Measurements from ENCODE around the gene COMMD4.

The COMMD4 gene

DNA sequence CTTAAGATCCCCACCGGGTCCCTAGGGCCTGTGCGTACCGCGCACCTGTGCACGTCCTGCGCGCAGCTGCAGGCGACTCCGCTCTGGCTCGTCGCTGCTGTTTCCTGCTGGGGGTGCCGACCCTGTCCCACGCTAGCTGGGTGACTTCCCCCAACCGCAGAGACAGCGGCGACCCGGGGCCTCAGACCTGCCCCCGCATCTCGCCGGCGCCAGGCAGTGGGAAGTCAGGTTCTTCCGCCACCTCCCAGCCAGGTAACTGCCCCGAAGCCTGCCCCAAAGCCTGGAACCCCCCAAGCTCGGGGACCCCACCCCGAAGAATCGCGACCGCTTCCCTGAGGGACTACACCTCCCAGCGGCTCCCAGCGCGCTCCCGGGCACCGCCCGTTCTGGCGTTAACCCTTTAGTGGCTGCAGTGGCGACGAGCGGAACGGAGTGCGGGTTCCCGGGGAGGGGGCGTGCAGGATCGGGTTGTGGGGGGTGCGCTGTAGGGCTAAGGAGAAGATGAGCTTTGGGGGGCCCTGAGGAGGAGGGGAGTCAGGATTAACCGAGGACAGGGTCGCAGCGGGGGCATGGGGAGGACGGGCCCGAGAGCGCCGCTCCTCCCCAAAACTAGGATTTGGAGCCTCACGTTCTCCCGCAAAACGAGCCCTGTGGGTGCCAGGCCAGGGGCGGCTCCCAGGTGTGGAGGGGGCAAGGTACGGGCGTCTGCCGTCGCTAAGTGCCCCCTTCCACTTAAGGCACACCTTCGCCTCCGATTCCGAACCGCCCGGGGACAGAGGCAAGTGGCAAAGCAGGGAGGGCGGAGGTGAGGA, 11.6 kb downstream of the COMMD4 start:
- peaks cover 23% of the 10 kb centered on the region for H3K27me3 Mint-ChIP-seq (ENCODE audit: low read depth)
- H3K4me1 Mint-ChIP-seq (ENCODE audit: low read depth), result peaks cover 23% of the 10 kb centered on the region
- peak overlapping the region; percentile 65 for H3K27ac Mint-ChIP-seq

DNA sequence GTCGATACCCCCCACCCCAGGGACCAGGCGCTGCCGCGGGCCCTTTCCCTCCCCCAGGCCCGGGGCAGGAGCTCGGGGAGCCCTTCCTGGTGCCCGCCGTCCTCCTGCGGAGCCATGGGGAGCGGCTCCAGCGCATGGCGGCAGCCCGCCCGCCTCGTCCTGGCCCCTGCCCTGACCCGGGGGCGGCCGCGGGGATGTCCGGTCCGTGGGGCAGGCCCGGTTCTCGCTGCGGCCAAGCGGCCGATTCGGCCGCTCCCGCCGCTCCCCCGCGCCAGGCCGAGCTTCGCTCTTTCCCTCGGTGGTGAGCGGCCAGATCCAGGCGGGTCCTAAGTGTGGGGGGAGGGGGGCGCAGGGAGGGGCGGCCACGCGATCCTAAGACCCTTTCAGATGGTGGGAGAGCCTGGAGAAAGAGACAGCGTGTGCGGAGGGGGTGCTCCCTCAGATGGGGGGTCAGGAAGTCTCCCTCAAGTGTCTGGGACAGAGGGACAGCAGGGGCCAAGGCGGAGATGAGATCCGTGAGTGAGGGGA, 12.2 kb downstream of the COMMD4 start:
- H3K9me3 Mint-ChIP-seq, result peaks cover 16% of the 10 kb centered on the region

More for the DNA sequence above, 11.6 kb downstream of the COMMD4 start:
- Mint-ChIP-seq H3K9me3 (peaks cover 16% of the 10 kb centered on the region), H3K36me3 (ENCODE audit: low read depth) (peaks cover 26% of the 10 kb centered on the region), H3K4me3 (peak overlapping the region; percentile 84)

DNA sequence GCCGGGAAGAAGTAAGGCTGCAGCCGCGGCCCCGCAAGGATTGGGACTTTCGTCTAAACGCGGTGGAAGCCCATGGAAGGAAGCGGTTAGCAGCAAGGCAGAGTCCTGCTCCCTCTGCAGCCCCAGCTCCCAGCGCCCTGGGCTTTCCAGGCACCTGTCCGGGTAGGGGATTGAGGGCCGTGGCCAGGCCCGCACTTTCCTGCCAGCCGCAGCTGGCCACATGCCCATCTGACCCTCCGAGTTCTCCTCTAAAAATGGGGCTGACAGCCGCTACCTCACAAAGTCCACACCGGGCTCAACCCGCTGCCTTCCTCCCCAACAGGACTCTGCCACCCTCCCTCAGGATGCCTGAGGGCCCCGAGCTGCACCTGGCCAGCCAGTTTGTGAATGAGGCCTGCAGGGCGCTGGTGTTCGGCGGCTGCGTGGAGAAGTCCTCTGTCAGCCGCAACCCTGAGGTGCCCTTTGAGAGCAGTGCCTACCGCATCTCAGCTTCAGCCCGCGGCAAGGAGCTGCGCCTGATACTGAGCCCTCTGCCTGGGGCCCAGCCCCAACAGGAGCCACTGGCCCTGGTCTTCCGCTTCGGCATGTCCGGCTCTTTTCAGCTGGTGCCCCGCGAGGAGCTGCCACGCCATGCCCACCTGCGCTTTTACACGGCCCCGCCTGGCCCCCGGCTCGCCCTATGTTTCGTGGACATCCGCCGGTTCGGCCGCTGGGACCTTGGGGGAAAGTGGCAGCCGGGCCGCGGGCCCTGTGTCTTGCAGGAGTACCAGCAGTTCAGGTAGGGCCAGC, 12.9 kb downstream of the COMMD4 start:
- Mint-ChIP-seq H3K36me3 (ENCODE audit: low read depth) (peaks cover 29% of the 10 kb centered on the region), H3K4me3 (peak overlapping the region; percentile 31)

More for the DNA sequence above, 12.2 kb downstream of the COMMD4 start:
- peak overlapping the region; percentile 31 for H3K4me3 Mint-ChIP-seq
- H3K27me3 Mint-ChIP-seq (ENCODE audit: low read depth), result peaks cover 23% of the 10 kb centered on the region
- H3K4me1 Mint-ChIP-seq (ENCODE audit: low read depth), result peaks cover 23% of the 10 kb centered on the region
- H3K27ac Mint-ChIP-seq, result no peak overlapping the region
- H3K36me3 Mint-ChIP-seq (ENCODE audit: low read depth), result peaks cover 26% of the 10 kb centered on the region

DNA sequence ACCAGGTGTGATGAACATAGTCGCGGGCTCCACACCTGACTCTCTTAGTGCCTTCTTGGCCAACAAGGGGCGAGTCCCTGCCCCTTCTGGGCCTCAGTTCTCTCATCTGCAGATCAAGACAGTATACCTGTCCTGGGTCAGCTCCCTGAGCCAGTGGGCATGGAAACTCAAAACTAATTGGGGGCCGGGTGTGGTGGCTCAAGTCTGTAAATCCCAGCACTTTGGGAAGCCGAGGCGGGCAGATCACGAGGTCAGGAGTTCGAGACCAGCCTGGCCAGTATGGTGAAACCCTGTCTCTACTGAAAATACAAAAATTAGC, 13.4 kb downstream of the COMMD4 start:
- H3K27me3 Mint-ChIP-seq (ENCODE audit: low read depth), result peaks cover 23% of the 10 kb centered on the region
- H3K27ac Mint-ChIP-seq, result peak overlapping the region; percentile 98
- H3K36me3 Mint-ChIP-seq (ENCODE audit: low read depth), result peaks cover 29% of the 10 kb centered on the region
- H3K4me3 Mint-ChIP-seq, result peak overlapping the region; percentile 49
- H3K4me1 Mint-ChIP-seq (ENCODE audit: low read depth), result peaks cover 23% of the 10 kb centered on the region
- H3K9me3 Mint-ChIP-seq, result peaks cover 16% of the 10 kb centered on the region

More for the DNA sequence above, 12.9 kb downstream of the COMMD4 start:
- H3K9me3 Mint-ChIP-seq, result peaks cover 16% of the 10 kb centered on the region
- H3K27me3 Mint-ChIP-seq (ENCODE audit: low read depth), result peaks cover 23% of the 10 kb centered on the region
- H3K27ac Mint-ChIP-seq, result no peak overlapping the region
- peaks cover 23% of the 10 kb centered on the region for H3K4me1 Mint-ChIP-seq (ENCODE audit: low read depth)

DNA sequence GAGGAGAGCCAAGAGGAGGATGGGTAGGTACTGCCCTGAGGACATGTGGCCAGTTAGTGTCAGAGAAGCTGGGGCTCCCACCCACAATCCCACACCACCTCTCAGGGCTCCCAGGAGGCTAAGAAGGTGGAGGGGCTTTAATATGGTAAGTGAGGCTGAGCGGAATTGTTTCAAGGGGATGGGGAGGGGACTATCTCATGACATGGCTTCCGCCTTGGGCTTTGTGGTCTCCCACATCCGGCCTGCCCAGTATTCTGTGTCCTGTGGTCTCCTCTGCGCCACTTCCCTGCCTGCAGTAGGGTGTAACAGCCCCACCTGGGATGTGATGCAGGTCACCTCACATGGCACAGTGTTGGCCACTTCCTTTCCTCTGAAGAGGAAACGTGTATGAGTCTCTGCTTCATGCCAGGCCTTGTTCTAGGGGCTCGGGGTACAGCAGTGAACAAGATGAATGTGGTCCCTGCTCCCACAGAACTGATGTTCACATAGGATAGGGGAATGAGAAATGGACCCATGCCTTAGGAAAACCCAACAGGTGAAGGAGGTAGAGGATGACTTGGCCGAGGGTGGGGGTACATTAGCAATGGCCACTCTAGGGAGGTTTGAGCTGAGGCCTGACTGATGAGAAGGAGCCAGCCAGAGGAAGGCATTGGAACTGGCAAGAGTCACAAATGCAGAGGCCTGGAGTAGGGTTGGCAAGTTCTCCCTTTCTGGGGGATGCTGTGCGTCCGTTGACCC, 14.2 kb downstream of the COMMD4 start:
- H3K4me1 Mint-ChIP-seq (ENCODE audit: low read depth), result peaks cover 23% of the 10 kb centered on the region
- peaks cover 23% of the 10 kb centered on the region for H3K27me3 Mint-ChIP-seq (ENCODE audit: low read depth)
- H3K36me3 Mint-ChIP-seq (ENCODE audit: low read depth), result peaks cover 32% of the 10 kb centered on the region
- H3K9me3 Mint-ChIP-seq, result peaks cover 16% of the 10 kb centered on the region
- peak overlapping the region; percentile 98 for H3K27ac Mint-ChIP-seq
- H3K4me3 Mint-ChIP-seq, result peak overlapping the region; percentile 49

DNA sequence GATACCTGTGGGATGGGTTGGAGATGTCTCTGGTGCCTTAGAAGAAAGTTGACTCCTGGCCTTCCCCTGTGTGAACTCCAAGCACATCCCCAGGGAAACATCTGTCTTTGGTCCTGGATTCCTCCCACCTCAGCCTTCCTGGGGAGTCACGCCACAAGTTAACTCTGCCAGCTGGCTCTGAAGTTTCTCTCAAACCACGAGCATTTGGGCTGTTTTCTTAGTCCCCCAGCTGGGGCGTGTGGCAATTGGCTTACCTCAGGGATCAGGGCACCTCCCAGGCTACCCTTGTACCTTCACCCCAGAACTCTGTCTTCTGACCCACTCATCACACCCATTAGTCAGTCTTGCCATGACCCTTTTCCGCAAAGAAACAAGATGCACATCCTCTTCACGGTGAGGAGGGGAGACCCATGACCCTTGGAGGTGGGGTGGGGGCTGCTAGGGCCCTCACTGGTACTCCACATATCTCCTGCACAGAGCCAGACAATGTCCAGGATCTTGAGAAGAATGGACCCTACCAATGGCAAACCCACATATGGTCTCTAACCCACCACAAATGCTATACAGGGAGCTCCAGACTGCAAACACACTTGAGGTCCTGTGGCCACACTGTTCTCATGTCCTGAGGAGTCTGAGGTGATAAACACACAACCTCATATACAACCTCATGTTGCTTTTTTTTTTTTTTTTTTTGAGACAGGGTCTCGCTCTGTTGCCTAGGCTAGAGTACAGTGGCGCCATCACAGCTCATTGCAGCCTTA, 14.9 kb downstream of the COMMD4 start:
- Mint-ChIP-seq H3K36me3 (ENCODE audit: low read depth) (peaks cover 32% of the 10 kb centered on the region), H3K27me3 (ENCODE audit: low read depth) (peaks cover 17% of the 10 kb centered on the region), H3K9me3 (peaks cover 16% of the 10 kb centered on the region), H3K4me3 (no peak overlapping the region), H3K4me1 (ENCODE audit: low read depth) (peaks cover 23% of the 10 kb centered on the region), H3K27ac (peak overlapping the region; percentile 98)

DNA sequence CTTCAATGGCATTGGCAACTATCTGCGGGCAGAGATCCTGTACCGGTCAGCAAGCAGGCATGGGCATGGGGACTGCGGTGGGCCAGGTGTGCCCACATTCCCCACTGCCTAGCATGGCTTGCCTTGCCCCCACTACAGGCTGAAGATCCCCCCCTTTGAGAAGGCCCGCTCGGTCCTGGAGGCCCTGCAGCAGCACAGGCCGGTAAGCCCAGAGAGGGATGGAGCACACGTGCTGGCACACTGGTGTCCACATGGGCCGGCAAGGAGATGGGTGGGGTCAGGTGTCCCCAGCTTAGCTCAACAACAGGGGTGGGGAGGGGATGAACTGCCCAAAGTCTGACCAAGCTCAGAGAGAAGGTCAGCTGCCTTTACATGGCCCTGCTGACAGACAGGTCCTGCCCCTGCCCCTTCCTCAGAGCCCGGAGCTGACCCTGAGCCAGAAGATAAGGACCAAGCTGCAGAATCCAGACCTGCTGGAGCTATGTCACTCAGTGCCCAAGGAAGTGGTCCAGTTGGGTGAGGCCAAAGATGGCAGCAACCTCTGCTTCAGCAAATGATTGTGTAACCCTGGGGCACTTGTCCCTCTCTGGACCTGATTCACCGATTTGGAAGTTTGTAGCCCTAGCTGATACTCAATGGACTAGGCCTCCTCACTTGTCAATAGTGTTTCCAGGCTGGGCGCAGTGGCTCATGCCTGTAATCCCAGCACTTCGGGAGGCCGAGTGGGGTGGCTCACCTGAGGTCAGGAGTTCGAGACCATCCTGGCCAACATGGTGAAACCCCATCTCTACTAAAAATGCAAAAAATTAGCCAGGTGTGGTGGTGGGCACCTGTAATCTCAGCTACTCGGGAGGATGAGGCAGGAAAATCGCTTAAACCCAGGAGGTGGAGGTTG, 16.6 kb downstream of the COMMD4 start:
- Mint-ChIP-seq H3K36me3 (ENCODE audit: low read depth) (peaks cover 28% of the 10 kb centered on the region), H3K4me1 (ENCODE audit: low read depth) (peaks cover 17% of the 10 kb centered on the region), H3K27ac (no peak overlapping the region), H3K9me3 (peaks cover 16% of the 10 kb centered on the region), H3K27me3 (ENCODE audit: low read depth) (peaks cover 8% of the 10 kb centered on the region), H3K4me3 (no peak overlapping the region)

DNA sequence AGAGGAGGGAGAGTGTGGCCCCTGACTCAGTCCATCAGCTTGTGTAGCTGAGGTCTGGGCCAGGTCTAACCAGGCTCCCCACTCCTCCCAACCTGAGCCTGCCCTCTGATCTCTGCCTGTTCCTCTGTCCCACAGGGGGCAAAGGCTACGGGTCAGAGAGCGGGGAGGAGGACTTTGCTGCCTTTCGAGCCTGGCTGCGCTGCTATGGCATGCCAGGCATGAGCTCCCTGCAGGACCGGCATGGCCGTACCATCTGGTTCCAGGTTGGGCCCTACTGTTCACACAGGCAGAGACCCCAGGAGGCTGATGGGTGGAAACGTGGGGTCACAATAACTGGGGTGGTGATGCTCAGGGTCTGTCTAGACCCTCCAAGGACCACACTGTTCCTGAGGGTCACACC, 17.7 kb downstream of the COMMD4 start:
- Mint-ChIP-seq H3K4me3 (no peak overlapping the region), H3K4me1 (ENCODE audit: low read depth) (peaks cover 15% of the 10 kb centered on the region), H3K9me3 (peaks cover 16% of the 10 kb centered on the region), H3K27ac (no peak overlapping the region), H3K36me3 (ENCODE audit: low read depth) (peaks cover 34% of the 10 kb centered on the region), H3K27me3 (ENCODE audit: low read depth) (peaks cover 7% of the 10 kb centered on the region)

DNA sequence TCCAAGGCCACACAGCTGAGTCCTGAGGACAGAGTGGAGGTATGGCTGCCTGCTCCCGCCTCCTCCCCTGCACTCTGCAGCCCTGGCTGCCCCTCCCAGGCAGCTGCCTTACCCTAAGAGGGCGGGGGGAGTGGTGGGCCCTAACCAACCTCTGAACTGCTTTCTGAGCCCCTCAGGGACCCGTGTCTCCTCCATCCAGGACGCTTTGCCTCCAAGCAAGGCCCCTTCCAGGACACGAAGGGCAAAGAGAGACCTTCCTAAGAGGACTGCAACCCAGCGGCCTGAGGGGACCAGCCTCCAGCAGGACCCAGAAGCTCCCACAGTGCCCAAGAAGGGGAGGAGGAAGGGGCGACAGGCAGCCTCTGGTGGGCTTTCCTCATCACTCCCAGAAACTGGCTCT, 18.6 kb downstream of the COMMD4 start:
- H3K27me3 Mint-ChIP-seq (ENCODE audit: low read depth), result peaks cover 7% of the 10 kb centered on the region

DNA sequence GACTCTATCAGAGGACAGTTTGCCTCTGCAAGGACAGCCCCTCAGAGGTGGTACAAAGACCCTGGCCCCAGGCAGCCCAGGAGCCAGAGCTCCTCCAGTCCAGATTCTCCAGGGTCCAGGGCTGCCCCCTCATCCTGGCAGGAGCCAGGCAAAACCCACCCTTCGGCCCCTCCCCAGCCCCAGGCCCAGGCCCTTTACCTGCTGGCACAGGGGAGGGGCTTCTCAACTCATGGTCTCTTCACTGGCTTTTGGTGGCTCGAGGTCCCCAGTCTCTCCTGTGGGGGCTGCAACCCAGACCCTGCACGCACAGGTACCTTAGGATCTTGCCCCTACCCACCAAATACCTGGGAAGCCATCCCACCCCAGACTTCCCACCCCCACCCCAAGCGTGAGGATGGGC, 19.5 kb downstream of the COMMD4 start:
- Mint-ChIP-seq H3K27me3 (ENCODE audit: low read depth) (no peaks in the 10 kb centered on the region), H3K4me3 (no peak overlapping the region), H3K27ac (no peak overlapping the region), H3K36me3 (ENCODE audit: low read depth) (peaks cover 27% of the 10 kb centered on the region), H3K9me3 (peaks cover 6% of the 10 kb centered on the region), H3K4me1 (ENCODE audit: low read depth) (peaks cover 6% of the 10 kb centered on the region)

More for the DNA sequence above, 18.6 kb downstream of the COMMD4 start:
- peaks cover 15% of the 10 kb centered on the region for H3K4me1 Mint-ChIP-seq (ENCODE audit: low read depth)
- H3K9me3 Mint-ChIP-seq, result peaks cover 15% of the 10 kb centered on the region
- no peak overlapping the region for H3K4me3 Mint-ChIP-seq
- peak overlapping the region; percentile 24 for H3K27ac Mint-ChIP-seq
- H3K36me3 Mint-ChIP-seq (ENCODE audit: low read depth), result peaks cover 34% of the 10 kb centered on the region

DNA sequence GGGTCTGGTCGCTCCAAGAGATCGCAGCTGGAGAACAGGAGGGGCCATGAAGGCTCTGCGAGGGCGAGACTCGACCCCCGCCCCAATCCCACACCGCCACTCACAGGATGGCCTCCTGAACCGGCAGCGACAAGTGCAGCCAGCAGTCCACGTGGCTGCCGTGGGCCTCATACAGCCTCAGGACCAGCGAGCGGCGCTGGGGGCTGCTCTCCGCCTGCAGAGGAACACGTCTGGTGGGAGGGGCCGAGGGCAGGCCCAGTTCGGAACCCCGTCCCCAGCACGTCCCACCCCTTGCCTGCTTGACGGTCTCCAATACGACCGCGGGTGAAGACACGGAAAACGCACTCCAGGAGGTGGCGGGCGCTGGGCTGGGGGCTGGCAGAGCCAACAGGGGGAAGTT, 20.1 kb downstream of the COMMD4 start:
- H3K9me3 Mint-ChIP-seq, result no peaks in the 10 kb centered on the region
- no peaks in the 10 kb centered on the region for H3K4me1 Mint-ChIP-seq (ENCODE audit: low read depth)
- no peak overlapping the region for H3K4me3 Mint-ChIP-seq
- no peak overlapping the region for H3K27ac Mint-ChIP-seq
- peaks cover 24% of the 10 kb centered on the region for H3K36me3 Mint-ChIP-seq (ENCODE audit: low read depth)
- no peaks in the 10 kb centered on the region for H3K27me3 Mint-ChIP-seq (ENCODE audit: low read depth)

DNA sequence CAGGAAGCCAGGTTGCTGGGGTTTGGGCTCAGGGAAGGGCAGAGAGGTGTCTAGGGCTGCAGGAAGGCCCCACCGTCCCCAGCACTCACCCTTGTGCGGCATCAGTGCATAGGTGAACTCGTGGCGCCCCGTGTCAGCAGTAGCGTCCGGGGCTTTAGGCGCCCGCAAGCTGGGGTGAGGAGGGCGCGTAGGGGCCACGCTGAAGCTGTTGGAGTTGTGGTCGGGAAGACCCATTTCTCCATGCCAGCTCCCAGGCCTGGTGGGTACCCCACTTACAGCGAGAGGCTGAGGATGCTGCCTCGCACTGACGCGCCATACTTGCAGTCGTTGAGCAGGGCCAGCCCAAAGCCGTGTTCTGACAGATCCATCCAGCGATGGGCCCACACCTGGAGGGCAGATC, 20.7 kb downstream of the COMMD4 start:
- no peaks in the 10 kb centered on the region for H3K4me1 Mint-ChIP-seq (ENCODE audit: low read depth)

More for the DNA sequence above, 20.7 kb downstream of the COMMD4 start:
- H3K27ac Mint-ChIP-seq, result no peak overlapping the region
- no peak overlapping the region for H3K4me3 Mint-ChIP-seq
- H3K9me3 Mint-ChIP-seq, result no peaks in the 10 kb centered on the region
- H3K36me3 Mint-ChIP-seq (ENCODE audit: low read depth), result peaks cover 20% of the 10 kb centered on the region
- H3K27me3 Mint-ChIP-seq (ENCODE audit: low read depth), result no peaks in the 10 kb centered on the region
